Measurements from ENCODE around the gene DDI2. TPM values are rescaled to one million over a fixed set of nuclear protein-coding genes. Genes with fewer than 3 reads are reported as not detected.
A peak's percentile ranks its signal among the peaks of the same experiment; 100 is the strongest.

Gene DDI2
- total and polyA plus RNA-seq, 4 donors: 9.5 to 72.5 (median 42.0) TPM

GRCh38 chr1:15637826-15638225 lies 20.6 kb downstream of the DDI2 start:
- TF ChIP-seq GABPA (IDR thresholded peaks at IDR 0.05 in 1 of 2, conservative IDR thresholded peaks at IDR 0.05 in 1 of 2) (no peak), NR2F2 (IDR thresholded peaks at IDR 0.05) (peak; percentile 63)
- no peaks in the 10 kb centered on the region for H3K4me1 ChIP-seq (ENCODE audit: control insufficient read depth in 4 of 4, insufficient read depth in 4 of 4, low read length in 3 of 4)
- H3K9me3 ChIP-seq (ENCODE audit: control insufficient read depth in 4 of 4, low read length in 3 of 4): no peaks in the 10 kb centered on the region
- DNase-seq (ENCODE audit: low spot score): no peak
- peaks cover 26 to 74% (median 67%) of the 10 kb centered on the region in 4 donors for H3K36me3 ChIP-seq (ENCODE audit: control insufficient read depth in 4 of 4, insufficient read depth in 3 of 4, low read depth in 1 of 4, low read length in 3 of 4)
- no peak overlapping the region for H3K27ac ChIP-seq (ENCODE audit: low read depth in 1 of 2, low read length in 2 of 2)
- no peak overlapping the region for H3K4me3 ChIP-seq (ENCODE audit: low read depth in 1 of 3, low read length in 3 of 3)
- WGBS: 80% methylated on average over 4 of the region's 4 CpGs
- H3K27me3 ChIP-seq (ENCODE audit: control insufficient read depth in 4 of 4, insufficient read depth in 4 of 4, low read length in 3 of 4): no peaks in the 10 kb centered on the region
- H3K9ac ChIP-seq (ENCODE audit: low read depth in 1 of 2, low read length in 2 of 2): no peak overlapping the region

GRCh38 chr1:15639262-15639661 lies 22.0 kb downstream of the DDI2 start:
- peaks cover 18 to 73% (median 65%) of the 10 kb centered on the region in 4 donors for H3K36me3 ChIP-seq (ENCODE audit: control insufficient read depth in 4 of 4, insufficient read depth in 3 of 4, low read depth in 1 of 4, low read length in 3 of 4)
- TF ChIP-seq GABPA (IDR thresholded peaks at IDR 0.05 in 1 of 2, conservative IDR thresholded peaks at IDR 0.05 in 1 of 2) (no peak), NR2F2 (IDR thresholded peaks at IDR 0.05) (no peak)
- H3K9ac ChIP-seq (ENCODE audit: low read depth in 1 of 2, low read length in 2 of 2): no peak overlapping the region

DNA sequence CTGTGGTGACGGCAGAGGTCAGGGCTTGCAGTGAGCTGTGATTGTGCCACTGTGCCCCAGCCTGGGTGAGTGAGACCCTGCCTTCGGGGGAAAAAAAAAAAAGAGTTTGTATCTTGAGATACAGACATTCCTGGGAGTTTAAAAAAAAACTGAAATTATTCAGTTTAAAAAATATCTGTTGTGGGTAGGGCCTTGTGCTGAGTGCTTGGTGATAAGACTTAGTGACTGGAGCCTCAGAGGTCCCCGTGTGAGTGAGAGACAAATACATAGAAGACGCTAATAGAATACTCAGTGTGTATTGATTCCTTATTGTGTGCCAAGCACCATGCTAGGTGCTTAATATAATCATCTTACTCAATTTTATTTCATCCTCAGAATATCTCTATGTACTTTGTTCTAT lies 22.7 kb downstream of the DDI2 start:
- TF ChIP-seq ATF3 (IDR thresholded peaks at IDR 0.05) (no peak), SP1 (IDR thresholded peaks at IDR 0.05) (no peak), GABPA (IDR thresholded peaks at IDR 0.05 in 1 of 2, conservative IDR thresholded peaks at IDR 0.05 in 1 of 2) (no peak), HNF4A (conservative IDR thresholded peaks at IDR 0.05) (no peak), TAF1 (conservative IDR thresholded peaks at IDR 0.05) (no peak), RXRA (IDR thresholded peaks at IDR 0.05) (no peak), NR2F2 (IDR thresholded peaks at IDR 0.05) (no peak), HNF4G (IDR thresholded peaks at IDR 0.05) (no peak), YY1 (IDR thresholded peaks at IDR 0.05) (no peak), RAD21 (IDR thresholded peaks at IDR 0.05) (no peak), MAX (IDR thresholded peaks at IDR 0.05) (no peak)
- Histone ChIP-seq H3K36me3 (ENCODE audit: control insufficient read depth in 4 of 4, insufficient read depth in 3 of 4, low read depth in 1 of 4, low read length in 3 of 4) (peaks cover 14 to 70% (median 61%) of the 10 kb centered on the region in 4 donors), H3K27me3 (ENCODE audit: control insufficient read depth in 4 of 4, insufficient read depth in 4 of 4, low read length in 3 of 4) (no peaks in the 10 kb centered on the region), H3K4me3 (ENCODE audit: low read depth in 1 of 3, low read length in 3 of 3) (no peak overlapping the region), H3K9ac (ENCODE audit: low read depth in 1 of 2, low read length in 2 of 2) (no peak overlapping the region), H3K4me1 (ENCODE audit: control insufficient read depth in 4 of 4, insufficient read depth in 4 of 4, low read length in 3 of 4) (no peaks in the 10 kb centered on the region), H3K27ac (ENCODE audit: low read depth in 1 of 2, low read length in 2 of 2) (no peak overlapping the region), H3K9me3 (ENCODE audit: control insufficient read depth in 4 of 4, low read length in 3 of 4) (no peaks in the 10 kb centered on the region)
- no peak for DNase-seq (ENCODE audit: low spot score)
- 91% methylated on average over 4 of the region's 4 CpGs for WGBS

More at GRCh38 chr1:15639262-15639661, 22.0 kb downstream of the DDI2 start:
- H3K4me1 ChIP-seq (ENCODE audit: control insufficient read depth in 4 of 4, insufficient read depth in 4 of 4, low read length in 3 of 4): no peaks in the 10 kb centered on the region
- H3K4me3 ChIP-seq (ENCODE audit: low read depth in 1 of 3, low read length in 3 of 3): no peak overlapping the region
- no peak for DNase-seq (ENCODE audit: low spot score)
- H3K9me3 ChIP-seq (ENCODE audit: control insufficient read depth in 4 of 4, low read length in 3 of 4): no peaks in the 10 kb centered on the region
- H3K27ac ChIP-seq (ENCODE audit: low read depth in 1 of 2, low read length in 2 of 2): no peak overlapping the region
- no peaks in the 10 kb centered on the region for H3K27me3 ChIP-seq (ENCODE audit: control insufficient read depth in 4 of 4, insufficient read depth in 4 of 4, low read length in 3 of 4)

GRCh38 chr1:15640667-15641066 lies 23.4 kb downstream of the DDI2 start:
- WGBS: 90% methylated on average over 3 of the region's 3 CpGs
- Histone ChIP-seq H3K36me3 (ENCODE audit: control insufficient read depth in 4 of 4, insufficient read depth in 3 of 4, low read depth in 1 of 4, low read length in 3 of 4) (peaks cover 12 to 69% (median 63%) of the 10 kb centered on the region in 4 donors), H3K9ac (ENCODE audit: low read depth in 1 of 2, low read length in 2 of 2) (no peak overlapping the region), H3K4me1 (ENCODE audit: control insufficient read depth in 4 of 4, insufficient read depth in 4 of 4, low read length in 3 of 4) (no peaks in the 10 kb centered on the region), H3K27ac (ENCODE audit: low read depth in 1 of 2, low read length in 2 of 2) (no peak overlapping the region), H3K9me3 (ENCODE audit: control insufficient read depth in 4 of 4, low read length in 3 of 4) (no peaks in the 10 kb centered on the region), H3K27me3 (ENCODE audit: control insufficient read depth in 4 of 4, insufficient read depth in 4 of 4, low read length in 3 of 4) (no peaks in the 10 kb centered on the region), H3K4me3 (ENCODE audit: low read depth in 1 of 3, low read length in 3 of 3) (no peak overlapping the region)
- no peak for DNase-seq (ENCODE audit: low spot score)
- TF ChIP-seq JUND (IDR thresholded peaks at IDR 0.05) (no peak), RXRA (IDR thresholded peaks at IDR 0.05) (no peak), FOXA1 (IDR thresholded peaks at IDR 0.05) (no peak), FOXA2 (IDR thresholded peaks at IDR 0.05) (no peak), ATF3 (IDR thresholded peaks at IDR 0.05) (no peak), GABPA (IDR thresholded peaks at IDR 0.05 in 1 of 2, conservative IDR thresholded peaks at IDR 0.05 in 1 of 2) (no peak), MAX (IDR thresholded peaks at IDR 0.05) (no peak), SP1 (IDR thresholded peaks at IDR 0.05) (no peak), HNF4A (conservative IDR thresholded peaks at IDR 0.05) (no peak)
- TF ChIP-seq, protein P1, sequence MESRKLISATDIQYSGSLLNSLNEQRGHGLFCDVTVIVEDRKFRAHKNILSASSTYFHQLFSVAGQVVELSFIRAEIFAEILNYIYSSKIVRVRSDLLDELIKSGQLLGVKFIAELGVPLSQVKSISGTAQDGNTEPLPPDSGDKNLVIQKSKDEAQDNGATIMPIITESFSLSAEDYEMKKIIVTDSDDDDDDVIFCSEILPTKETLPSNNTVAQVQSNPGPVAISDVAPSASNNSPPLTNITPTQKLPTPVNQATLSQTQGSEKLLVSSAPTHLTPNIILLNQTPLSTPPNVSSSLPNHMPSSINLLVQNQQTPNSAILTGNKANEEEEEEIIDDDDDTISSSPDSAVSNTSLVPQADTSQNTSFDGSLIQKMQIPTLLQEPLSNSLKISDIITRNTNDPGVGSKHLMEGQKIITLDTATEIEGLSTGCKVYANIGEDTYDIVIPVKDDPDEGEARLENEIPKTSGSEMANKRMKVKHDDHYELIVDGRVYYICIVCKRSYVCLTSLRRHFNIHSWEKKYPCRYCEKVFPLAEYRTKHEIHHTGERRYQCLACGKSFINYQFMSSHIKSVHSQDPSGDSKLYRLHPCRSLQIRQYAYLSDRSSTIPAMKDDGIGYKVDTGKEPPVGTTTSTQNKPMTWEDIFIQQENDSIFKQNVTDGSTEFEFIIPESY (IDR thresholded peaks at IDR 0.05): no peak
